MCF 10A (cell line): ENCODE measurements around the gene PPP6R3. TPM values are rescaled to one million over a fixed set of nuclear protein-coding genes. Genes with fewer than 3 reads are reported as not detected.

Experiments used
- BruUV-seq: library from RNA; stranded (reverse); fragments of 400-500 nt; replicated peaks from 2 replicates; lab custom pipeline; 2021; lab: Mats Ljungman, UMichigan
- CTCF ChIA-PET: fragments of 300-600 bp; sonication (Branson Sonifier 250); formaldehyde crosslinking; extraction: SDS; loops from one replicate; lab custom pipeline; 2021; ENCODE audit warnings: antibody characterized with exemption, inconsistent platforms; lab: Yijun Ruan, JAX
- POLR2A ChIA-PET: fragments of 300-600, 350-650 bp; sonication (Branson Sonifier 250); formaldehyde crosslinking; extraction: SDS; loops from one replicate; lab custom pipeline; 2020; ENCODE audit warnings: antibody characterized with exemption, inconsistent platforms; lab: Yijun Ruan, JAX
- DNase-seq: peaks from one replicate; pipeline ENCODE4 v3.0.0-alpha.2; 2018; ENCODE audit not compliant: unreplicated experiment
- H3K27ac Mint-ChIP-seq: one replicate; pipeline ENCODE4 v1.8.0; 2022; ENCODE audit warnings: mild to moderate bottlenecking, low read depth, mixed read lengths; ENCODE audit not compliant: unreplicated experiment
- H3K27me3 Mint-ChIP-seq: one replicate; pipeline ENCODE4 v1.8.0; 2022; ENCODE audit warnings: mixed read lengths; ENCODE audit not compliant: insufficient read depth, unreplicated experiment
- H3K36me3 Mint-ChIP-seq: one replicate; pipeline ENCODE4 v1.8.0; 2022; ENCODE audit warnings: mild to moderate bottlenecking, moderate library complexity, mixed read lengths; ENCODE audit not compliant: insufficient read depth, unreplicated experiment
- H3K4me1 Mint-ChIP-seq: one replicate; pipeline ENCODE4 v1.8.0; 2022; ENCODE audit warnings: mixed read lengths; ENCODE audit not compliant: insufficient read depth, unreplicated experiment
- H3K4me3 Mint-ChIP-seq: one replicate; pipeline ENCODE4 v1.8.0; 2022; ENCODE audit warnings: mild to moderate bottlenecking, moderate library complexity, mixed read lengths; ENCODE audit not compliant: unreplicated experiment
- H3K9me3 Mint-ChIP-seq: one replicate; pipeline ENCODE4 v1.8.0; 2022; ENCODE audit warnings: mixed read lengths; ENCODE audit not compliant: unreplicated experiment
- CTCF ChIP-seq: fragments of 200-600 bp; IDR thresholded peaks from one replicate; pipeline ENCODE4 v1.8.0; 2022; ENCODE audit warnings: antibody characterized with exemption, mild to moderate bottlenecking; ENCODE audit not compliant: unreplicated experiment
- intact Hi-C: fragments of 100-400 bp; cut with micrococcal nuclease; formaldehyde crosslinking; loops from 2 replicates; pipeline ENCODE4 v1.14.1; 2022
- total RNA-seq: library from RNA; stranded (reverse); gene quantifications from 2 replicates; pipeline ENCODE4 v1.2.3, GENCODE V29; 2022

The PPP6R3 gene
- total RNA-seq, 1 experiment from 2014 or later: 95.7 TPM

GRCh38 chr11:68664141-68664540, 203.6 kb downstream of the PPP6R3 start:
- peaks cover 45% of the 10 kb centered on the region for H3K27me3 Mint-ChIP-seq
- H3K36me3 Mint-ChIP-seq: no peaks in the 10 kb centered on the region
- no peak for TF ChIP-seq CTCF
- intact Hi-C loops: no loop called here
- H3K9me3 Mint-ChIP-seq: no peaks in the 10 kb centered on the region
- ChIA-PET CTCF (interaction anchor here (0.6 kb wide), 1 partner anchor 329 kb away, joined by 3 read pairs; no protein-coding TSS in a partner anchor), POLR2A (no interaction called here)
- no TSS peak for BruUV-seq
- no peak overlapping the region for H3K4me3 Mint-ChIP-seq
- H3K4me1 Mint-ChIP-seq: peaks cover 3% of the 10 kb centered on the region
- no peak overlapping the region for H3K27ac Mint-ChIP-seq
- DNase-seq: no peak

DNA sequence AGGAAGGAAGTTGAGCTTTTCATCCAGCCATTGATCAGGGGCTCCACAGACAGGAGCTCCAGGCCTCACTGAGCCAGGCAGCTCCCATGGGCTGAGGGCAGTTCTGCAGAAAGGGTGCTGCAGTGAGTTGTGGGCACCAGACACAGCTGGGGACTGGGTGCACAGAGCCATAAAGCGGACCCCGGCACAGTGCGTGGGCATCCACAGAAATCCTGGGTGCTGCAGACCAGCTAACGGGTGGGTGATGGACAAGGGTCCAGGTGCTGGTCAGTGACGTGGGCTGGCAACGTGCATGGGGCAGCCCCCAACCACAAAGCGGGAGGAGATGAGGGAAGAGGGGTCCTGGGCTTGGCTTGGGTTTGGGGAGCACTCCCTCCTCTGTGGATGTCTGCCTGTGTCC, 204.4 kb downstream of the PPP6R3 start:
- no peak for DNase-seq
- Mint-ChIP-seq H3K36me3 (no peaks in the 10 kb centered on the region), H3K9me3 (no peaks in the 10 kb centered on the region), H3K27me3 (peaks cover 49% of the 10 kb centered on the region), H3K4me3 (no peak overlapping the region), H3K4me1 (no peaks in the 10 kb centered on the region), H3K27ac (no peak overlapping the region)
- POLR2A ChIA-PET: no interaction called here
- intact Hi-C loops: no loop called here
- BruUV-seq: no TSS peak
- CTCF ChIA-PET: no interaction called here
- no peak for TF ChIP-seq CTCF

Other genes starting within 250 kb of the PPP6R3 start
- gene KMT5B, start 247.5 kb upstream of the PPP6R3 start, total RNA-seq: 45.7 and 46.4 TPM in 2 replicates
- gene C11orf24, start 188.8 kb upstream of the PPP6R3 start, total RNA-seq: 58.3 and 69.2 TPM in 2 replicates
- gene LRP5, start 148.2 kb upstream of the PPP6R3 start, total RNA-seq: 31.6 and 32.8 TPM in 2 replicates
- gene GAL, start 223.8 kb downstream of the PPP6R3 start, total RNA-seq: not detected in 2 replicates